Progenitor cell of endocrine pancreas (in vitro differentiated cells): Measurements from ENCODE around the gene ZNF281. TPM values are rescaled to one million over a fixed set of nuclear protein-coding genes. Genes with fewer than 3 reads are reported as not detected.
"Not testable (repeated sequence)": the region's sequence is repeated elsewhere in the genome, so short reads cannot be mapped to it uniquely, and the experiment has no call there.

Source experiments
- DNase-seq: peaks from one replicate; pipeline ENCODE4 v3.0.0; 2021; ENCODE audit warnings: low spot score; ENCODE audit not compliant: unreplicated experiment
- H3K27ac Mint-ChIP-seq: 2 replicates; pipeline ENCODE4 v1.8.0; 2021; ENCODE audit warnings: mild to moderate bottlenecking, moderate library complexity, mixed read lengths
- H3K27me3 Mint-ChIP-seq: 2 replicates; pipeline ENCODE4 v1.8.0; 2021; ENCODE audit warnings: mixed read lengths
- H3K36me3 Mint-ChIP-seq: 2 replicates; pipeline ENCODE4 v1.8.0; 2022; ENCODE audit warnings: mixed read lengths; ENCODE audit not compliant: insufficient read depth
- H3K4me1 Mint-ChIP-seq: 2 replicates; pipeline ENCODE4 v1.8.0; 2021; ENCODE audit warnings: low read depth, mixed read lengths
- H3K4me3 Mint-ChIP-seq: 2 replicates; pipeline ENCODE4 v1.8.0; 2021; ENCODE audit warnings: low read depth, mild to moderate bottlenecking, moderate library complexity, mixed read lengths
- H3K9me3 Mint-ChIP-seq: 2 replicates; pipeline ENCODE4 v1.8.0; 2021; ENCODE audit warnings: low read depth, mixed read lengths
- CTCF ChIP-seq: fragments of 200-600 bp; sonication (generic); IDR thresholded peaks from one replicate; pipeline ENCODE4 v1.5.0; 2021; ENCODE audit warnings: antibody characterized with exemption, mild to moderate bottlenecking; ENCODE audit not compliant: unreplicated experiment
- total RNA-seq: library from RNA; stranded (reverse); gene quantifications from 2 replicates; pipeline ENCODE4 v1.2.1, GENCODE V29; 2021

The ZNF281 gene
- total RNA-seq, 1 donor from 2014 or later, result 34.2 TPM

- DNase-seq, result no peak
- H3K27ac Mint-ChIP-seq, result no peak overlapping the region
- H3K9me3 Mint-ChIP-seq, result no peaks in the 10 kb centered on the region
- H3K4me1 Mint-ChIP-seq, result peaks cover 7% of the 10 kb centered on the region
- H3K27me3 Mint-ChIP-seq, result no peaks in the 10 kb centered on the region
- TF ChIP-seq CTCF, result no peak
- H3K4me3 Mint-ChIP-seq, result no peak overlapping the region
- H3K36me3 Mint-ChIP-seq, result no peaks in the 10 kb centered on the region
Measured at GRCh38 chr1:200359610-200360163, 50.1 kb downstream of the ZNF281 start.

GRCh38 chr1:200357925-200358324, 51.9 kb downstream of the ZNF281 start:
- DNase-seq, H3K9me3 Mint-ChIP-seq, H3K4me1 Mint-ChIP-seq, H3K36me3 Mint-ChIP-seq, H3K4me3 Mint-ChIP-seq, H3K27ac Mint-ChIP-seq, H3K27me3 Mint-ChIP-seq: not testable (repeated sequence)

DNA sequence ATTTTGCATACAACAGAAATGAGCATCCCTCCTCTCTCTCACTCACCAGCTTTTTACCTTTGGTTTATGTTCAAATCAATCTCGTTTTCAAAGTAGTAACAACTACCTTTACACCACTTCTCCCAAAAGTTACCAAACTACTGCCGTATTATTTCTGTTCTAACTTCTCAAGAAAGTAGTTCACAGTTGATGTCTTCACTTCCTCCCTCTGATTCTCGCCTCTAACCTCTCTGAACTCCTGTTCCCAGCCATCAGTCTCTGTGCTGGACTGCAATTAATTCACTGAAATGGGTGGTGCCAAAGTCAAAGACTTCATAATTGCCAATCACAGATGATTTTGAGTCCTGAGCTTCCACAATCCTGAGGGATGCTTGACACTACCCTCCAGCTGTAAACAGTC, 54.0 kb downstream of the ZNF281 start:
- Mint-ChIP-seq H3K36me3 (no peaks in the 10 kb centered on the region), H3K9me3 (no peaks in the 10 kb centered on the region), H3K4me1 (no peaks in the 10 kb centered on the region), H3K4me3 (no peak overlapping the region), H3K27ac (peak overlapping the region; percentile 9), H3K27me3 (no peaks in the 10 kb centered on the region)
- no peak for TF ChIP-seq CTCF
- DNase-seq, result no peak

Other genes starting within 250 kb of the ZNF281 start
- 7.8 and 7.9 TPM in 2 replicates for gene KIF14, start 210.7 kb upstream of the ZNF281 start, total RNA-seq